ENCODE data around the gene CDK5RAP2. TPM values are rescaled to one million over a fixed set of nuclear protein-coding genes. Genes with fewer than 3 reads are reported as not detected.

CDK5RAP2 gene
- polyA plus RNA-seq, 1 donor (not counting 4 experiments of a cell fraction or from before 2014, with no cell fraction given): 22.4 TPM

DNA sequence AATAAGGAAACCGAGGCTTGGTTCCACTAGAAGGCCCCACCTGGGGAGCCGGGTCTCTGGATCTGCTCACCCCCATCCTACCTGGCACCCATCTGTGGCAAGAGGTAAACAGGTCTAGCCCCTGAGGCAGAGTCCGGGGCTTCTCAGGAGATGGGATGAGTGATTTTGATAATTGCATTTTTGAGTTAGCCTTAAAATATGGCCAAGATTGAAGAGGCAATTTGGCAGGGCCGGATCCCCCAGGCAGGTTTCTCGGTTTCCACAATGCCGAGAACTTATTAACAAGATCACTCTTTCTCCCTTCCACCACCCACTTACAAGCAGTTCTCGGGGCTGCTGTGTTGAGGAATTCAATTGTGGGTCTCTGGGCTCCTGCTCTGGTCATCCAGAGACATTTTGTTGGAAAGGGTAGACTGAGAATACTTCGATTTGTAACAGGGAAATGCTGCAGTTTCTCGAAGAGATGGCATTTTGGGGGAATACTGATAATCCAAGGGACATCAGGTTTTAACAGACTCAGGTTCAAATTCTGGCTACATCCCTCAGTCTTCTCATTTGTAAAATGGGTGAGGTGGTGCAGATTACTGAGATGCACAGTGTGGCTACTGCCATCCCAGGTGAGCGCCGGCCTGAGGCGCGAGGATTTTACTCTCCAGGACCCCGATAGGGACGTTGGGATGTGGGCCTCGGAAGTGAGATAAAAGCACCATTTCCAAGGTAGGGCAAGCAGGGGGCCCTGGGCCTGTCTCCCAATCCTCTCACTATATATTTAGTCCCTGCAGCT lies 194.2 kb downstream of the CDK5RAP2 start:
- H3K27ac ChIP-seq (ENCODE audit: control insufficient read depth, insufficient read depth, low read length): no peak overlapping the region
- H3K4me3 ChIP-seq (ENCODE audit: control insufficient read depth in 2 of 3, extremely low read depth in 1 of 3, insufficient read depth in 2 of 3, low read depth in 1 of 3, low read length in 3 of 3): no peak overlapping the region
- dilution Hi-C loops (cut with MboI; ENCODE audit: extremely low pct_ligation_motif_present, low sequenced_read_pairs): no loop called here
- DNase-seq (ENCODE audit: low read depth, low spot score) (no peak), FAIRE-seq (no peak)
- no peaks in the 10 kb centered on the region for H3K4me1 ChIP-seq (ENCODE audit: control insufficient read depth, extremely low read depth, insufficient read depth, low read length)
- no peak overlapping the region for H2AFZ ChIP-seq (ENCODE audit: control insufficient read depth, low read length)
- no peaks in the 10 kb centered on the region for H3K79me2 ChIP-seq (ENCODE audit: control insufficient read depth, insufficient read depth, low read length)
- no peak for TF ChIP-seq EZH2 (IDR thresholded peaks at IDR 0.05; ENCODE audit: low read length)
- TF ChIP-seq, protein P1, sequence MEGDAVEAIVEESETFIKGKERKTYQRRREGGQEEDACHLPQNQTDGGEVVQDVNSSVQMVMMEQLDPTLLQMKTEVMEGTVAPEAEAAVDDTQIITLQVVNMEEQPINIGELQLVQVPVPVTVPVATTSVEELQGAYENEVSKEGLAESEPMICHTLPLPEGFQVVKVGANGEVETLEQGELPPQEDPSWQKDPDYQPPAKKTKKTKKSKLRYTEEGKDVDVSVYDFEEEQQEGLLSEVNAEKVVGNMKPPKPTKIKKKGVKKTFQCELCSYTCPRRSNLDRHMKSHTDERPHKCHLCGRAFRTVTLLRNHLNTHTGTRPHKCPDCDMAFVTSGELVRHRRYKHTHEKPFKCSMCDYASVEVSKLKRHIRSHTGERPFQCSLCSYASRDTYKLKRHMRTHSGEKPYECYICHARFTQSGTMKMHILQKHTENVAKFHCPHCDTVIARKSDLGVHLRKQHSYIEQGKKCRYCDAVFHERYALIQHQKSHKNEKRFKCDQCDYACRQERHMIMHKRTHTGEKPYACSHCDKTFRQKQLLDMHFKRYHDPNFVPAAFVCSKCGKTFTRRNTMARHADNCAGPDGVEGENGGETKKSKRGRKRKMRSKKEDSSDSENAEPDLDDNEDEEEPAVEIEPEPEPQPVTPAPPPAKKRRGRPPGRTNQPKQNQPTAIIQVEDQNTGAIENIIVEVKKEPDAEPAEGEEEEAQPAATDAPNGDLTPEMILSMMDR (optimal IDR thresholded peaks at IDR 0.05 in 1 of 3, IDR thresholded peaks at IDR 0.05 in 1 of 3, conservative IDR thresholded peaks at IDR 0.05 in 1 of 3; ENCODE audit: extremely low read depth in 1 of 3, insufficient read depth in 2 of 3, low read length in 3 of 3): no peak
- H3K9me1 ChIP-seq (ENCODE audit: control insufficient read depth, extremely low read depth, insufficient read depth, low read length): no peaks in the 10 kb centered on the region
- H4K20me1 ChIP-seq (ENCODE audit: control insufficient read depth, extremely low read depth, insufficient read depth, low read length): no peaks in the 10 kb centered on the region
- H3K27me3 ChIP-seq (ENCODE audit: control insufficient read depth, extremely low read depth, insufficient read depth, low read length): no peaks in the 10 kb centered on the region
- H3K36me3 ChIP-seq (ENCODE audit: control insufficient read depth in 2 of 2, extremely low read depth in 1 of 2, insufficient read depth in 2 of 2, low read length in 2 of 2): peaks cover 5 to 13% of the 10 kb centered on the region in 2 experiments
- no peak overlapping the region for H3K9ac ChIP-seq (ENCODE audit: control insufficient read depth, extremely low read depth, insufficient read depth, low read length)
- H3K4me2 ChIP-seq (ENCODE audit: control insufficient read depth, extremely low read depth, insufficient read depth, low read depth, low read length): no peak overlapping the region
- H3K9me3 ChIP-seq (ENCODE audit: control insufficient read depth, low read depth, low read length): no peaks in the 10 kb centered on the region

DNA sequence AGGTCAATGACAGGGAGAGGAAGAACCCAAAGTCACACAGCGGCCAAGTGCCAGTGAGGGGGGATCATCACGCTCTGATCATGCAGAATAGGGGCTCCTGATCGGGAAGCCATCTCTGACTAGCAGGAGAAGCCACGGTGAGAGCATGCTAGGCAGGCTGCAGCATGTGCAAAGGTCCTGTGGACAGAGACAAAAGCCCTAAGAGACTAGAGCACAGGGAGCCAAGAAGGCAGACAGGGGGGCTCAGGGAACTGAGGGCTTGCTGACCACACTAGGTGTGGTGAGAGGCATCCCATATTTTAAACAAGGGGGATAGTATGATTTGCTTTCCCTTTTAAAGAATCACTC lies 195.1 kb downstream of the CDK5RAP2 start:
- Histone ChIP-seq H3K4me1 (ENCODE audit: control insufficient read depth, extremely low read depth, insufficient read depth, low read length) (no peaks in the 10 kb centered on the region), H3K9me1 (ENCODE audit: control insufficient read depth, extremely low read depth, insufficient read depth, low read length) (no peaks in the 10 kb centered on the region), H3K27ac (ENCODE audit: control insufficient read depth, insufficient read depth, low read length) (no peak overlapping the region), H3K27me3 (ENCODE audit: control insufficient read depth, extremely low read depth, insufficient read depth, low read length) (no peaks in the 10 kb centered on the region), H3K36me3 (ENCODE audit: control insufficient read depth in 2 of 2, extremely low read depth in 1 of 2, insufficient read depth in 2 of 2, low read length in 2 of 2) (peaks cover 5 to 10% of the 10 kb centered on the region in 2 experiments), H3K4me3 (ENCODE audit: control insufficient read depth in 2 of 3, extremely low read depth in 1 of 3, insufficient read depth in 2 of 3, low read depth in 1 of 3, low read length in 3 of 3) (no peak overlapping the region), H3K9ac (ENCODE audit: control insufficient read depth, extremely low read depth, insufficient read depth, low read length) (no peak overlapping the region), H2AFZ (ENCODE audit: control insufficient read depth, low read length) (no peak overlapping the region), H3K79me2 (ENCODE audit: control insufficient read depth, insufficient read depth, low read length) (no peaks in the 10 kb centered on the region), H3K9me3 (ENCODE audit: control insufficient read depth, low read depth, low read length) (no peaks in the 10 kb centered on the region), H3K4me2 (ENCODE audit: control insufficient read depth, extremely low read depth, insufficient read depth, low read depth, low read length) (no peak overlapping the region), H4K20me1 (ENCODE audit: control insufficient read depth, extremely low read depth, insufficient read depth, low read length) (no peaks in the 10 kb centered on the region)
- DNase-seq (ENCODE audit: low read depth, low spot score) (no peak), FAIRE-seq (no peak)
- dilution Hi-C loops (cut with MboI; ENCODE audit: extremely low pct_ligation_motif_present, low sequenced_read_pairs): no loop called here
- TF ChIP-seq EZH2 (IDR thresholded peaks at IDR 0.05; ENCODE audit: low read length): no peak
- TF ChIP-seq, protein P1 (optimal IDR thresholded peaks at IDR 0.05 in 1 of 3, IDR thresholded peaks at IDR 0.05 in 1 of 3, conservative IDR thresholded peaks at IDR 0.05 in 1 of 3; ENCODE audit: extremely low read depth in 1 of 3, insufficient read depth in 2 of 3, low read length in 3 of 3): no peak
